Transverse colon (tissue), 4 donors: ENCODE measurements around the gene CFAP157. TPM values are rescaled to one million over a fixed set of nuclear protein-coding genes. Genes with fewer than 3 reads are reported as not detected.

Experiments
- DNase-seq: peaks from one replicate; pipeline ENCODE4 v3.0.0-alpha.2; 2019
- H3K27ac ChIP-seq, 4 donors: fragments of 200-600 bp; sonication (generic); 2 replicates each; pipeline ENCODE4 v1.5.1; 2016 to 2018; ENCODE audit warnings: inconsistent platforms in 4 of 4
- H3K27me3 ChIP-seq: fragments of 200-600 bp; sonication (generic); 2 replicates; pipeline ENCODE4 v1.5.1; 2017; ENCODE audit warnings: inconsistent platforms
- H3K36me3 ChIP-seq, 4 donors: fragments of 200-600 bp; sonication (generic); 2 replicates each; pipeline ENCODE4 v1.5.1; 2017 to 2019; ENCODE audit warnings: inconsistent platforms in 4 of 4
- H3K4me1 ChIP-seq, 4 donors: fragments of 200-600 bp; sonication (generic); 2 replicates each; pipeline ENCODE4 v1.5.1; 2017 to 2020; ENCODE audit warnings: inconsistent platforms in 4 of 4
- H3K4me3 ChIP-seq, 4 donors: fragments of 200-600 bp; sonication (generic); 1 replicate in 1 of 4; 2 replicates in 3 of 4; pipeline versions ENCODE4 v1.5.1 to v1.6.1; 2017 to 2019; ENCODE audit warnings: inconsistent platforms in 4 of 4
- H3K9me3 ChIP-seq, 2 donors: fragments of 200-600 bp; sonication (generic); 2 replicates each; pipeline ENCODE4 v1.5.1; 2017 to 2019; ENCODE audit warnings: inconsistent platforms in 2 of 2
- EP300 ChIP-seq: sonication (generic); formaldehyde crosslinking; IDR thresholded peaks from one replicate; pipeline ENCODE4 v1.6.1; 2017; ENCODE audit warnings: antibody characterized with exemption, low read depth
- POLR2A ChIP-seq: fragments of 450-650 bp; IDR thresholded peaks from one replicate; pipeline ENCODE4 v1.6.1; 2016; ENCODE audit warnings: antibody characterized with exemption, mild to moderate bottlenecking, moderate library complexity
- POLR2AphosphoS5 ChIP-seq, 3 donors: sonication (generic); formaldehyde crosslinking; IDR thresholded peaks; one replicate each; pipeline ENCODE4 v1.6.1; 2016; ENCODE audit warnings: antibody characterized with exemption in 3 of 3
- WGBS, 2 donors: methylation state at CpG; one replicate each; pipeline ENCODE4 v1.1.5; 2018; ENCODE audit warnings: low coverage in 1 of 2; 5-methylcytosine and 5-hydroxymethylcytosine counted together
- in situ Hi-C, 4 donors: fragments of 200-750 bp; cut with MboI; loops; one replicate each; pipeline versions ENCODE4 v1.15.0 to v1.15.1; 2017; ENCODE audit warnings: low sequenced_read_pairs in 3 of 4, low pct_ligation_motif_present in 1 of 4, low pct_unique_long_range_greater_than_20kb in 1 of 4
- intact Hi-C: fragments of 100-400 bp; cut with DNase I; formaldehyde crosslinking; loops from one replicate; pipeline ENCODE4 v1.15.1; 2023; ENCODE audit warnings: low total_unique reads
- total RNA-seq, 4 donors: library from RNA; depleted of rRNA; stranded (reverse); fragments of >200 nt; gene quantifications; one replicate each; pipeline ENCODE4 v1.1.0, GENCODE V29; 2016
- TF ChIP-seq, protein P1 (sequence below), 5 experiments: fragments of 200-600 bp in 3 of 5; fragments of 450-650 bp in 2 of 5; sonication (generic) in 3 of 5; IDR thresholded peaks; 1 replicate in 2 of 5; 2 replicates in 3 of 5; pipeline ENCODE4 v1.5.1; 2016 to 2017; ENCODE audit warnings: antibody characterized with exemption in 5 of 5, inconsistent platforms in 3 of 5, mild to moderate bottlenecking in 2 of 5, moderate library complexity in 1 of 5

CFAP157 gene
- total RNA-seq, 4 donors from 2014 or later: not detected

DNA sequence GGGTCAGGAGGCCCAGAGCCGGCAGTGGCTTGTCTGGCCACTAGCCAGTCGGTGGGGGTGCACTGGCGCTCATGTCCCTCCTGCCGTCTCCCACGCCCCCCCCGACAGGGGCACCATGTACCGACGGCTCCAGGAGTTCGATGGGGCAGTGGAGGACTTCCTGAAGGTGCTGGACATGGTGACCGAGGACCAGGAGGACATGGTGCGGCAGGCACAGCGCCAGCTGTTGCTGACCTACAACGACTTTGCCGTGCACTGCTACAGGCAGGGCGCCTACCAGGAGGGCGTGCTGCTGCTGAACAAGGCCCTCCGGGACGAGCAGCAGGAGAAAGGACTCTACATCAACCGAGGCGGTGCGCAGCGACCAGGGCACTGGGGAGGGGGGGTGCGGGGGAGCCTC is 17.2 kb downstream of the CFAP157 start:
- TF ChIP-seq POLR2AphosphoS5 (IDR thresholded peaks at IDR 0.05) (no peak), POLR2A (no peak)
- TF ChIP-seq, protein P1, sequence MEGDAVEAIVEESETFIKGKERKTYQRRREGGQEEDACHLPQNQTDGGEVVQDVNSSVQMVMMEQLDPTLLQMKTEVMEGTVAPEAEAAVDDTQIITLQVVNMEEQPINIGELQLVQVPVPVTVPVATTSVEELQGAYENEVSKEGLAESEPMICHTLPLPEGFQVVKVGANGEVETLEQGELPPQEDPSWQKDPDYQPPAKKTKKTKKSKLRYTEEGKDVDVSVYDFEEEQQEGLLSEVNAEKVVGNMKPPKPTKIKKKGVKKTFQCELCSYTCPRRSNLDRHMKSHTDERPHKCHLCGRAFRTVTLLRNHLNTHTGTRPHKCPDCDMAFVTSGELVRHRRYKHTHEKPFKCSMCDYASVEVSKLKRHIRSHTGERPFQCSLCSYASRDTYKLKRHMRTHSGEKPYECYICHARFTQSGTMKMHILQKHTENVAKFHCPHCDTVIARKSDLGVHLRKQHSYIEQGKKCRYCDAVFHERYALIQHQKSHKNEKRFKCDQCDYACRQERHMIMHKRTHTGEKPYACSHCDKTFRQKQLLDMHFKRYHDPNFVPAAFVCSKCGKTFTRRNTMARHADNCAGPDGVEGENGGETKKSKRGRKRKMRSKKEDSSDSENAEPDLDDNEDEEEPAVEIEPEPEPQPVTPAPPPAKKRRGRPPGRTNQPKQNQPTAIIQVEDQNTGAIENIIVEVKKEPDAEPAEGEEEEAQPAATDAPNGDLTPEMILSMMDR (IDR thresholded peaks at IDR 0.05): no peak
- Histone ChIP-seq H3K27ac (peak overlapping the region in 1 of 4 donors; percentile 33), H3K27me3 (no peaks in the 10 kb centered on the region), H3K4me1 (peaks cover 0 to 23% (median 12%) of the 10 kb centered on the region in 4 donors), H3K36me3 (no peaks in the 10 kb centered on the region), H3K9me3 (no peaks in the 10 kb centered on the region), H3K4me3 (no peak overlapping the region)
- peak; percentile 34 for DNase-seq
- in situ Hi-C loops (no loop called here), intact Hi-C loops (no loop called here)
- 48% methylated on average over 17 of the region's 23 CpGs; no CpG with 5 or more reads in 1 of the 2 donors for WGBS, 2 donors

DNA sequence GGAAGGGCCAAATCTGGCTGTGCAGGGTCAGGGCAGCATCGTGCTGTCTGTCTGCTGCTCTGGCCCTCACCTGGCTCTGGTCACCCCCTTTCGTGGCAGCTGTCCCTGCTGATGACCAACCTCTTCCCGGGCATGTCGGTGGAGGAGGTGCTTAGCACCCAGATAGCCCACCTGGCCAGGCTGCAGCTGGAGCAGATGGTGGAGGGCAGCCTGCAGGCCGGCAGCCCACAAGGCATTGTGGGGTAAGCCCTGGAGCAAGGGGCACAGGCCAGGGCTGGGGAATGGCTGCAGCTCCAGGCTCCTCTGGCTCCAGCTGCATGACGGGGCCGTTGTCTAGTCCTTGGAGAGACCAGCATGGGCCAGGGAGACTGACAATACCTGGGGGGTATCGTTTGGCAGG is 20.1 kb downstream of the CFAP157 start:
- H3K4me1 ChIP-seq: peaks cover 0 to 23% (median 12%) of the 10 kb centered on the region in 4 donors
- no peak overlapping the region for H3K4me3 ChIP-seq
- WGBS, 2 donors: 83% methylated on average over 8 of the region's 8 CpGs; no CpG with 5 or more reads in 1 of the 2 donors
- intact Hi-C loops: no loop called here
- no peak overlapping the region for H3K27ac ChIP-seq
- in situ Hi-C loops: loop anchor here in 2 of 4 donors (25.0 kb wide), 2 partner anchors 140 to 215 kb away; no protein-coding TSS in a partner anchor
- no peak for DNase-seq
- no peaks in the 10 kb centered on the region for H3K36me3 ChIP-seq
- TF ChIP-seq EP300: no peak
- no peak for TF ChIP-seq POLR2AphosphoS5 (IDR thresholded peaks at IDR 0.05)
- TF ChIP-seq, protein P1 (IDR thresholded peaks at IDR 0.05): no peak
- TF ChIP-seq POLR2A: no peak
- H3K9me3 ChIP-seq: no peaks in the 10 kb centered on the region
- H3K27me3 ChIP-seq: no peaks in the 10 kb centered on the region

DNA sequence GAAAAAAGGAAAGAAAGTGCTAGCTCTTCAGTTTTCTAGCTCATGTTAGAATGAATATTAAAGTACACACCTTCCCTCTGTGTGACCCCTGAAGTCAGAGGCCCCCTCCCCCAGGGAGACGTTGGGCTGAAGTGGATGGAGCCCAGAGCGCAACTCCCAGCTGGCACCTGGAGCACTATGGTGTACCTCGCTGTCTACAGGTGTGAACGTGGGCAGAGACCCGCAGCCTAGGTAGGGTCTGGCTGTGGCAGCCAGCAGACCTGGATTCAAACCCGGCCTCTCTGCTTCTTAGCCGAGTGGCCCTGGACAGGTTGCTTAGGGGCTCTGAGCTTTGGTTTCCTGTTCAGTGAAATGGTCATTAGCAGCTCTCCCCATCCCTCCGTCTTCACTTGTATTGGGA is 22.0 kb downstream of the CFAP157 start:
- intact Hi-C loops (no loop called here), in situ Hi-C loops (loop anchor here in 2 of 4 donors (25.0 kb wide), 2 partner anchors 142 to 217 kb away; no protein-coding TSS in a partner anchor)
- H3K27me3 ChIP-seq: no peaks in the 10 kb centered on the region
- 60 to 85% methylated on average over 1 to 8 of the region's 8 CpGs for WGBS, 2 donors
- TF ChIP-seq POLR2AphosphoS5 (IDR thresholded peaks at IDR 0.05) (no peak), POLR2A (no peak), EP300 (no peak)
- TF ChIP-seq, protein P1 (IDR thresholded peaks at IDR 0.05): no peak
- H3K4me3 ChIP-seq: no peak overlapping the region
- H3K4me1 ChIP-seq: peaks cover 0 to 15% (median 10%) of the 10 kb centered on the region in 4 donors
- H3K27ac ChIP-seq: no peak overlapping the region
- H3K36me3 ChIP-seq: peaks cover 0 to 4% (median 0%) of the 10 kb centered on the region in 4 donors
- H3K9me3 ChIP-seq: no peaks in the 10 kb centered on the region
- no peak for DNase-seq

DNA sequence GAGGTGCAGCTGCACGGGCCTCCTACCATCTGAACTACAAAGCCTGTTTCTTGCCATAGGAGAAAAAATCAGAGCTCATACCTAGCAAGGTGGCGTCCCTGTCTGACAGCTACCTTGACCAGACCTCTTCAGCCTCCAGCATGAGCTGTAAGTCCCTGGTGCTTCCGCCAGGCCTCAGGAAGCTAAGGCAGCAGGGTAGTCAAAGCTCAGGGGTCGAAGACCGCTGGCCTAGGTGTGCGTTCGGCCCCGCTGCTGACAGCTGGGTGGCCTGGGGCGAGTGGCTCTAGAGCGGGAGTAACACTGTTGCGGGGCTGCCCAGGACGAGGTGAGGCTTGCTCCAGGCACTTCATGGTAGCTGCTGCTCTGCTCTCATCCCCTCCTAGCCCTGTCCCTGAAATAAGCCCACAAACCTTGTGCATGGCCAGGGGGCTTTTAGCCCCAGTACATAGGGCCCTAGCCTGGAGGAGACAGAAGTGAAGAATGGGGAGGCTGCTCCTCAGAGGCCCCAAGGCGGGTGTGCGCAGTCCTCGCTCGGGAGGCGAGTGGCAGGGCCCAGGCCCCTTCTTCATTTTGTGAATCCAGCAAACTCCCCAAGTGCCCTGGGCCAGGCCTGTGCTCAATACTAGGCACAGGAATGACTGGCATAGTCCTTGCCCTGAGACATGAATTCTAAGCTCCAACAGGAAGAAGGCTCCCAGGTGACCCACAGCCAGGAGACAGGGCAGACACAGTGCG is 22.9 kb downstream of the CFAP157 start:
- peaks cover 6 to 14% (median 11%) of the 10 kb centered on the region in 4 donors for H3K4me1 ChIP-seq
- no peak overlapping the region for H3K27ac ChIP-seq
- in situ Hi-C loops: loop anchor here (10.0 to 25.0 kb wide), 5 partner anchors 135 to 217 kb away; no protein-coding TSS in a partner anchor
- H3K9me3 ChIP-seq: no peaks in the 10 kb centered on the region
- WGBS, 2 donors: 83% methylated on average over 17 of the region's 18 CpGs; no CpG with 5 or more reads in 1 of the 2 donors
- no peak overlapping the region for H3K4me3 ChIP-seq
- intact Hi-C loops: loop anchor here (5.0 to 10.0 kb wide), 2 partner anchors 137 to 225 kb away; no protein-coding TSS in a partner anchor
- no peaks in the 10 kb centered on the region for H3K27me3 ChIP-seq
- TF ChIP-seq, protein P1 (IDR thresholded peaks at IDR 0.05): no peak
- no peak for TF ChIP-seq POLR2AphosphoS5 (IDR thresholded peaks at IDR 0.05)
- no peak for TF ChIP-seq EP300
- TF ChIP-seq POLR2A: no peak
- H3K36me3 ChIP-seq: peaks cover 0 to 4% (median 0%) of the 10 kb centered on the region in 4 donors
- DNase-seq: no peak
